ENCODE results near the gene R3HDM1.

Gene R3HDM1

DNA sequence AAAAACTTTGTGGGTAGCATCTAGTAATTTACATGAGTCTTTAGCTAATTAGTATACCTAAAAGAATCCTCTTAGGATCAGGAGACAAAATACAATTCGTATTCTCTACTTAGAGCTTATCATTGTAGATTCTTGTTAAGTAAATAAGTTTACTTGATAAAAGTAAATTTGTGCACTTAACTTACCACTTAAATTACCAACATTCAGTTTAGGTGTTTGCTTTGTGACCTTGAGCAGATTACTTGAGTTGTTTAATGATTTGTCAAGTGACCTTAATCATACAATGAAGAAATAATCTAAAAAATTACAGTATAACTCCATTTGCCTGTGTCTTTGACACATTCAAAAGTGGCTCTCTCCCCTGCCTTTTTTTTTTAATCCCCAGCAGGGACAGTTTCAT, 143.2 kb downstream of the R3HDM1 start:
- H3K27ac ChIP-seq, result no peak overlapping the region
- no peak for TF ChIP-seq ZFX (IDR thresholded peaks at IDR 0.05; ENCODE audit: borderline replicate concordance)
- TF ChIP-seq, protein P1, sequence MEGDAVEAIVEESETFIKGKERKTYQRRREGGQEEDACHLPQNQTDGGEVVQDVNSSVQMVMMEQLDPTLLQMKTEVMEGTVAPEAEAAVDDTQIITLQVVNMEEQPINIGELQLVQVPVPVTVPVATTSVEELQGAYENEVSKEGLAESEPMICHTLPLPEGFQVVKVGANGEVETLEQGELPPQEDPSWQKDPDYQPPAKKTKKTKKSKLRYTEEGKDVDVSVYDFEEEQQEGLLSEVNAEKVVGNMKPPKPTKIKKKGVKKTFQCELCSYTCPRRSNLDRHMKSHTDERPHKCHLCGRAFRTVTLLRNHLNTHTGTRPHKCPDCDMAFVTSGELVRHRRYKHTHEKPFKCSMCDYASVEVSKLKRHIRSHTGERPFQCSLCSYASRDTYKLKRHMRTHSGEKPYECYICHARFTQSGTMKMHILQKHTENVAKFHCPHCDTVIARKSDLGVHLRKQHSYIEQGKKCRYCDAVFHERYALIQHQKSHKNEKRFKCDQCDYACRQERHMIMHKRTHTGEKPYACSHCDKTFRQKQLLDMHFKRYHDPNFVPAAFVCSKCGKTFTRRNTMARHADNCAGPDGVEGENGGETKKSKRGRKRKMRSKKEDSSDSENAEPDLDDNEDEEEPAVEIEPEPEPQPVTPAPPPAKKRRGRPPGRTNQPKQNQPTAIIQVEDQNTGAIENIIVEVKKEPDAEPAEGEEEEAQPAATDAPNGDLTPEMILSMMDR (IDR thresholded peaks at IDR 0.05), result no peak

DNA sequence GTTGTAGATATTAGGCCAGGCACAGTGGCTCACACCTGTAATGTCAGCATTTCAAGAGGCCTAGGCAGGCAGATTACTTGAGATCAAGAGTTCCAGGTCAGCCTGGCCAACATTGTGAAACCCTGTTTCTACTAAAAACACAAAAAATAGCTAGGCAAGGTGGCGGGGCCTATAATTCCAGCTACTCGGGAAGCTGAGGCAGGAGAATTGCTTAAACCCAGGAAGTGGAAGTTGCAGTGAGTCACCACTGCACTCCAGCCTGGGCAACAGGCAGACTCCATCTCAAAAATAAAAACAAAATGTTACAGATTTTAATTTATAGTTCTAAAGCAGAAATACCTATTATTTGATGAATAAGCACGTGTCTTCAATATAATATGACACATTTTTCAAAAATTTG, 144.7 kb downstream of the R3HDM1 start:
- no peak overlapping the region for H3K27ac ChIP-seq
- no peak for TF ChIP-seq ZFX (IDR thresholded peaks at IDR 0.05; ENCODE audit: borderline replicate concordance)
- TF ChIP-seq, protein P1 (IDR thresholded peaks at IDR 0.05), result no peak

DNA sequence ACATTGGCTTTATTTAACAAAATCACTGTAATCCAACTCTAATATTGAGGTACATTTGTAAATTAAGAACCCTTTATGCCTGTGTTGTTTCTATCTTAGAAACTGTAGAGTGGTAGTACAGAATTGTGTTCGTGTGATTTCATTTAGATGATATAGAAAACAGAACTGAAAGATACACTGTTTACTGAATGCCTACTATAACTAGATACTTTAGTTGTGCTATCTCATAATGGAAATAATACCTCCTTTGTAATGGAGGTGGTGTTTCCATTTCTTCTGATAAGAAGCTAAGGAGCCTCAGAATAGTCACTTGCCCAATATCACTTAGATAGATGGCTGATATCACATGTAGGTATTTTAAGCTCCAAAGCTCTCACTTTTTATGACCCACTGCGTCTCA, 147.8 kb downstream of the R3HDM1 start:
- TF ChIP-seq, protein P1 (IDR thresholded peaks at IDR 0.05), result no peak
- no peak for TF ChIP-seq ZFX (IDR thresholded peaks at IDR 0.05; ENCODE audit: borderline replicate concordance)
- H3K27ac ChIP-seq, result no peak overlapping the region

DNA sequence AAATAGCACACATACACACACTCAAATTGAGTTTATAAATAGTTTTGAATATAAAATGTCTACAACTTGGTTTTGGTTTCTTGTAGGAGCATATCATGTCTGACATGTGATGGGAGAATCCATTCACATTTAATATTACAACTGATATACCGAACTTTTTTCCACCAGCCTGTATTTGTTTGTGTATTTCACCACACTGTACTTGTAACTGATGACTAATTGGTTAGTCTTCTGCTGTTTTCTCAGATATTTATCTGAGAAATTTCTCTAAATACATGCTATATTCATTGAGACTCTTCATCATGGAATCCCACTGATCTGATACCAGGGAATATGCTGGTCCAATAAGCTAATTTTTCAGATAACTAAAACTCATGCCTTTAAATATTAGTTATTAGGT, 154.1 kb downstream of the R3HDM1 start:
- H3K27ac ChIP-seq, result no peak overlapping the region
- TF ChIP-seq, protein P1 (IDR thresholded peaks at IDR 0.05), result no peak
- TF ChIP-seq ZFX (IDR thresholded peaks at IDR 0.05; ENCODE audit: borderline replicate concordance), result no peak

DNA sequence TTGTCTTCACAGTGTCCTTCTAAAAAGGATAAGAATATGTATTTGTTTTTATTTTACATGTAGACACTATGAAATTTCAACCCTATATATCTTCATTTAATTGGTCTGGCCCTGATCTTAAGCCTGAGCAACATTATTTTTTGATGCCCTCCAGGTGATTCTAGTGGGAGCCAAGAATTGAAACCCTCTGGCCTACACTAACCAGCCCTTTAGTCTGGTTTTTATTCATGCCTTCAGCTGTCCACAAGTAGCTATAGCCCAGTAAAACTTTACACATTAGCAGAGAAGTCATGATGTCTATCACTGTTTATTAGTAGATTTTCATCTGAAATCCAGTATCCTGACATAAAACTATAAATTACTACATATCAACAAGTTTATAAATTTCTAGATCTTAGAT, 157.7 kb downstream of the R3HDM1 start:
- TF ChIP-seq, protein P1 (IDR thresholded peaks at IDR 0.05), result no peak
- no peak for TF ChIP-seq ZFX (IDR thresholded peaks at IDR 0.05; ENCODE audit: borderline replicate concordance)
- H3K27ac ChIP-seq, result no peak overlapping the region

DNA sequence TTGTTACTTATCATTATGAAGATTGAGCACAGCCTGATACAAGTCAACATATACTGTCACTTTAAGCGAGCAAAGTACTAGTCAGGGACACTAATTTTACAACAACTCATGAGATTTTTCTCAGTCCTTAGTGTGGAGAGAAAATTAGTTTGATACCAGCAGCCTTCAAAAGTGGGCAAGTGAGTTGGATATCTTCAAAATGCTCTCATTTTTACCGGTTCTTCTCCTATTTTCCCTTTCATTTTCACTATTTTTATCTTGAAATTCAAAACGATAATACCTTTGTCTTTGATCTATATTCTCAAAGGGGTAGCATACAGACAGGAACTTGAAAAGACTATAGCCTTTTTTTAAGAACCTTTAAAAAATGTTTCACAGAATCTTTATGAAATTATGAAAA, 158.4 kb downstream of the R3HDM1 start:
- no peak overlapping the region for H3K27ac ChIP-seq
- TF ChIP-seq, protein P1 (IDR thresholded peaks at IDR 0.05), result no peak
- TF ChIP-seq ZFX (IDR thresholded peaks at IDR 0.05; ENCODE audit: borderline replicate concordance), result no peak

DNA sequence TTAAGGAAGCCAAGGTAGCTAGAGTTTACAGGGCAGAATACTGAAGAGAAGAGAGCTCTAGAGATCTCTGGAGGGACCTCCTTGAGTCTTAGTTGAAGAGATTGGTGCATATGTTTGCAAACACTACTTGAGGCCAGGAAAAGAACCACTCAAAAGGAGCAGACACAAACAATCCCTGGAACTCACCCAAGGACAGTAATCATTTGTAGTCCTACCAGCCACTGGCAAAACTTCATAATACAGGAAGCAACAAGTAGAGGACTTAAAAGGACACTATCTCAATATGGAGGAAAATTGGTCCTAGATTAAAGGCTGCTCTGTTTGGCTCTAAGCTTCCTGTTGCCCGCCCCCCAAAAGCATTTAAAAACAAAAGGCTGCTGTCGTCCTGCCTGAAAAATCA, 163.4 kb downstream of the R3HDM1 start:
- H3K27ac ChIP-seq, result no peak overlapping the region

More for the DNA sequence above, 163.4 kb downstream of the R3HDM1 start:
- TF ChIP-seq, protein P1 (IDR thresholded peaks at IDR 0.05), result no peak
- TF ChIP-seq ZFX (IDR thresholded peaks at IDR 0.05; ENCODE audit: borderline replicate concordance), result no peak
